ENCODE measurements around the gene IKZF1.

DNA sequence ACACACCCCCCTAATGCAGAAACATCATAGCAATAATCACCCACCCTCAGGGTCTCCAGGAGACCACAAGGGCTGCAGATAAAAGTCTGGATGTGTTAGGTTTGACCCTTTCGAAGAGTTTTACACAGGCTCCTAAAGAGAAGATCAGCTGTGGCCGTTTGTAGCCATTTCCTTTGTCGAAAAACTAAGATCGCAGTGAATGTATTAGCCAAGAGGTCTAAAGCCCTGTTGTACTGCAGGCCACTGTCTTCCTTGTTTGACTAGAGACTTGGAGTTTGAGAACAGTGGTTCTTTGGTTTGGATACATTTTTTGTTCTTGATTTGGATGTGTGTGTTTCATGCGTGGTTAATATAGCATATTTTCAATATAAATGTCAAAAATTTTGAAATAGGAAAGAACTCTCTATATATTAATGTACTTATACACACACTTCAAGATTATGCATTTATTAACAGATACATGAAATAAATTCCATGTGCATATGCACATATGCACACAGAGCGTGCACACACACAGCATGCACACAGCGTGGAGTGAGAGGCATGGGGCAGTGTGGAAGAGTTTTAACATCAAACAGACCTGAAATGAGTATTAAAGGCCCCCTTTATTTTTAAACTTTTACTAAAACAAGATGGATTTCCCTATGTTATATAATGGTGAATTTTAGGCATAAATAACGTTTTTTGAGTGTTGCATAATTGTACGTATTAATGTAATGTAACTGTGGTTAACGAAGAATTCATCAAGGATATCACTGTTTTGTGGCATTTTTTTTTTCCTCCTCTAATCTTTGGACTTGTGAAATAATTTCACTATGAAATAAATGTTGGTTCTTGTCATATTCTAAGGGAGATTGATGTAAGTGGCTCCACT is 2.2 kb downstream of the IKZF1 start:
- TF ChIP-seq, protein P1, sequence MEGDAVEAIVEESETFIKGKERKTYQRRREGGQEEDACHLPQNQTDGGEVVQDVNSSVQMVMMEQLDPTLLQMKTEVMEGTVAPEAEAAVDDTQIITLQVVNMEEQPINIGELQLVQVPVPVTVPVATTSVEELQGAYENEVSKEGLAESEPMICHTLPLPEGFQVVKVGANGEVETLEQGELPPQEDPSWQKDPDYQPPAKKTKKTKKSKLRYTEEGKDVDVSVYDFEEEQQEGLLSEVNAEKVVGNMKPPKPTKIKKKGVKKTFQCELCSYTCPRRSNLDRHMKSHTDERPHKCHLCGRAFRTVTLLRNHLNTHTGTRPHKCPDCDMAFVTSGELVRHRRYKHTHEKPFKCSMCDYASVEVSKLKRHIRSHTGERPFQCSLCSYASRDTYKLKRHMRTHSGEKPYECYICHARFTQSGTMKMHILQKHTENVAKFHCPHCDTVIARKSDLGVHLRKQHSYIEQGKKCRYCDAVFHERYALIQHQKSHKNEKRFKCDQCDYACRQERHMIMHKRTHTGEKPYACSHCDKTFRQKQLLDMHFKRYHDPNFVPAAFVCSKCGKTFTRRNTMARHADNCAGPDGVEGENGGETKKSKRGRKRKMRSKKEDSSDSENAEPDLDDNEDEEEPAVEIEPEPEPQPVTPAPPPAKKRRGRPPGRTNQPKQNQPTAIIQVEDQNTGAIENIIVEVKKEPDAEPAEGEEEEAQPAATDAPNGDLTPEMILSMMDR (IDR thresholded peaks at IDR 0.05), result no peak
- TF ChIP-seq POLR2A (IDR thresholded peaks at IDR 0.05), result no peak
